MCF 10A (cell line): ENCODE results near the gene PPFIBP2. TPM values are rescaled to one million over a fixed set of nuclear protein-coding genes. Genes with fewer than 3 reads are reported as not detected.

ENCODE experiments used
- BruUV-seq: library from RNA; stranded (reverse); fragments of 400-500 nt; replicated peaks from 2 replicates; lab custom pipeline; 2021; lab: Mats Ljungman, UMichigan
- CTCF ChIA-PET: fragments of 300-600 bp; sonication (Branson Sonifier 250); formaldehyde crosslinking; extraction: SDS; loops from one replicate; lab custom pipeline; 2021; ENCODE audit warnings: antibody characterized with exemption, inconsistent platforms; lab: Yijun Ruan, JAX
- POLR2A ChIA-PET: fragments of 300-600, 350-650 bp; sonication (Branson Sonifier 250); formaldehyde crosslinking; extraction: SDS; loops from one replicate; lab custom pipeline; 2020; ENCODE audit warnings: antibody characterized with exemption, inconsistent platforms; lab: Yijun Ruan, JAX
- DNase-seq: peaks from one replicate; pipeline ENCODE4 v3.0.0-alpha.2; 2018; ENCODE audit not compliant: unreplicated experiment
- H3K27ac Mint-ChIP-seq: one replicate; pipeline ENCODE4 v1.8.0; 2022; ENCODE audit warnings: mild to moderate bottlenecking, low read depth, mixed read lengths; ENCODE audit not compliant: unreplicated experiment
- H3K27me3 Mint-ChIP-seq: one replicate; pipeline ENCODE4 v1.8.0; 2022; ENCODE audit warnings: mixed read lengths; ENCODE audit not compliant: insufficient read depth, unreplicated experiment
- H3K36me3 Mint-ChIP-seq: one replicate; pipeline ENCODE4 v1.8.0; 2022; ENCODE audit warnings: mild to moderate bottlenecking, moderate library complexity, mixed read lengths; ENCODE audit not compliant: insufficient read depth, unreplicated experiment
- H3K4me1 Mint-ChIP-seq: one replicate; pipeline ENCODE4 v1.8.0; 2022; ENCODE audit warnings: mixed read lengths; ENCODE audit not compliant: insufficient read depth, unreplicated experiment
- H3K4me3 Mint-ChIP-seq: one replicate; pipeline ENCODE4 v1.8.0; 2022; ENCODE audit warnings: mild to moderate bottlenecking, moderate library complexity, mixed read lengths; ENCODE audit not compliant: unreplicated experiment
- H3K9me3 Mint-ChIP-seq: one replicate; pipeline ENCODE4 v1.8.0; 2022; ENCODE audit warnings: mixed read lengths; ENCODE audit not compliant: unreplicated experiment
- CTCF ChIP-seq: fragments of 200-600 bp; IDR thresholded peaks from one replicate; pipeline ENCODE4 v1.8.0; 2022; ENCODE audit warnings: antibody characterized with exemption, mild to moderate bottlenecking; ENCODE audit not compliant: unreplicated experiment
- intact Hi-C: fragments of 100-400 bp; cut with micrococcal nuclease; formaldehyde crosslinking; loops from 2 replicates; pipeline ENCODE4 v1.14.1; 2022
- total RNA-seq: library from RNA; stranded (reverse); gene quantifications from 2 replicates; pipeline ENCODE4 v1.2.3, GENCODE V29; 2022

The PPFIBP2 gene
- total RNA-seq, 1 experiment from 2014 or later, result 3.5 TPM

- intact Hi-C loops, result no loop called here
- ChIA-PET CTCF (interaction anchor here (0.5 to 15.8 kb wide), 10 partner anchors 11 to 544 kb away, joined by 3 to 488 read pairs (median 4); no protein-coding TSS in a partner anchor), POLR2A (interaction anchor here (0.7 to 1.3 kb wide), 3 partner anchors 12 to 29 kb away, joined by 3 to 5 read pairs (median 3); no protein-coding TSS in a partner anchor)
- no peak for DNase-seq
- Mint-ChIP-seq H3K9me3 (no peaks in the 10 kb centered on the region), H3K4me3 (no peak overlapping the region), H3K4me1 (peaks cover 4% of the 10 kb centered on the region), H3K27me3 (no peaks in the 10 kb centered on the region), H3K36me3 (no peaks in the 10 kb centered on the region), H3K27ac (no peak overlapping the region)
- no TSS peak for BruUV-seq
- no peak for TF ChIP-seq CTCF
Measured at GRCh38 chr11:7642747-7643146, 128.9 kb downstream of the PPFIBP2 start.

- intact Hi-C loops, result no loop called here
- no peaks in the 10 kb centered on the region for H3K9me3 Mint-ChIP-seq
- no peak overlapping the region for H3K27ac Mint-ChIP-seq
- ChIA-PET CTCF (interaction anchor here (0.5 to 15.8 kb wide), 7 partner anchors 13 to 545 kb away, joined by 3 to 488 read pairs (median 4); no protein-coding TSS in a partner anchor), POLR2A (interaction anchor here (0.7 to 1.3 kb wide), 4 partner anchors 11 to 29 kb away, joined by 3 to 5 read pairs (median 3); no protein-coding TSS in a partner anchor)
- no peaks in the 10 kb centered on the region for H3K36me3 Mint-ChIP-seq
- BruUV-seq, result no TSS peak
- H3K4me1 Mint-ChIP-seq, result no peaks in the 10 kb centered on the region
- no peaks in the 10 kb centered on the region for H3K27me3 Mint-ChIP-seq
- no peak for DNase-seq
- no peak for TF ChIP-seq CTCF
- H3K4me3 Mint-ChIP-seq, result no peak overlapping the region
Measured at GRCh38 chr11:7643314-7643713, 129.5 kb downstream of the PPFIBP2 start.

GRCh38 chr11:7645206-7645605 is 131.4 kb downstream of the PPFIBP2 start:
- Mint-ChIP-seq H3K4me1 (no peaks in the 10 kb centered on the region), H3K9me3 (no peaks in the 10 kb centered on the region), H3K27me3 (no peaks in the 10 kb centered on the region), H3K36me3 (no peaks in the 10 kb centered on the region), H3K4me3 (no peak overlapping the region), H3K27ac (no peak overlapping the region)
- CTCF ChIA-PET, result interaction anchor here (0.6 to 15.8 kb wide), 5 partner anchors 8 to 889 kb away, joined by 3 to 488 read pairs (median 3); no protein-coding TSS in a partner anchor
- no peak for TF ChIP-seq CTCF
- BruUV-seq, result no TSS peak
- intact Hi-C loops, result no loop called here
- no peak for DNase-seq
- POLR2A ChIA-PET, result no interaction called here

GRCh38 chr11:7646866-7647265 is 133.1 kb downstream of the PPFIBP2 start:
- BruUV-seq, result no TSS peak
- H3K4me1 Mint-ChIP-seq, result no peaks in the 10 kb centered on the region
- H3K27ac Mint-ChIP-seq, result no peak overlapping the region
- POLR2A ChIA-PET, result no interaction called here
- H3K4me3 Mint-ChIP-seq, result no peak overlapping the region
- intact Hi-C loops, result no loop called here
- no peaks in the 10 kb centered on the region for H3K36me3 Mint-ChIP-seq
- CTCF ChIA-PET, result interaction anchor here (0.8 to 15.8 kb wide), 5 partner anchors 10 to 134 kb away, joined by 3 to 488 read pairs (median 7); no protein-coding TSS in a partner anchor
- DNase-seq, result no peak
- TF ChIP-seq CTCF, result no peak
- H3K9me3 Mint-ChIP-seq, result no peaks in the 10 kb centered on the region
- no peaks in the 10 kb centered on the region for H3K27me3 Mint-ChIP-seq
